Activated naive CD4-positive, alpha-beta T cell treated with Interleukin-2 at 50 U/mL for 16 hours (primary cell): Measurements from ENCODE around the gene ST8SIA5.

Experiments
- DNase-seq: peaks from one replicate; pipeline ENCODE4 v3.0.0-alpha.2; 2020

Gene ST8SIA5

DNA sequence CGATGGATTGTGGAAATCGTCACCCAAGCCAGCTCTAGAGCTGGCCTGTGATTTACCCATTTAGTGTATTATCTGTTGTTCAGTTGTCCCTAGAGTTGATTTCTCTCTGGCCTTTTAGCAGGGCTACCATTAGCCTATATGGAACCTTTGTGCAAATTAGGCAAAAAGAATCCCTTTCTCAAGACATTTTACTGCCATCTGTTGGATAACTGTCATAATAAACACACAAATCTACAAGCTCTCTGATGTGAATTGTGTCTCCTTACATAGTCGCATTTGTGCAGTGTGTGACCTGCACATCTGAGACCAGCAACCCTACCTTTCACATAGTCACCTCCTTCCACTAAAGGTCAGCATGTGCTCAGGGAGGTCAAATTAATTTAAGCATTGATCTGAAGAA is 133.9 kb downstream of the ST8SIA5 start:
- DNase-seq, result no peak

DNA sequence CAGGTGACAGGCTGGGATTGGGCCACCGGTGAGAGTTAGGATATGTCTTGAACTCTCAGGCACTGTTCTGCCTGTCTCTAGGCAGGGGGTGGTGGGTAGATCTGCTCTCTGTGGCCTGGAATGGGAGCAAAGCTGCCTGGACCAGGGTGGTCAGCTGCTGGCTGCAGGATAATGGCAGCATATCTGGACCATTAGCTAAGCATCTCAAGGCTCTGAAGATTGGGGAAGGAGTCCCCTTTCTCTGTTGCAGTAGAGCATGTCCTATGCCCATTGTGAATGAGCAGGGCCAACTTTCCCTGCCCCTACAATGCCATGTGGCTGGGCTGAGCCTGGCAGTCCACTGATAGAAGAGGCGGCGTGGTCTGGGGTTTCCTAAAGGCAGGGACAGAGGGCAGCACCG is 134.4 kb downstream of the ST8SIA5 start:
- no peak for DNase-seq

DNA sequence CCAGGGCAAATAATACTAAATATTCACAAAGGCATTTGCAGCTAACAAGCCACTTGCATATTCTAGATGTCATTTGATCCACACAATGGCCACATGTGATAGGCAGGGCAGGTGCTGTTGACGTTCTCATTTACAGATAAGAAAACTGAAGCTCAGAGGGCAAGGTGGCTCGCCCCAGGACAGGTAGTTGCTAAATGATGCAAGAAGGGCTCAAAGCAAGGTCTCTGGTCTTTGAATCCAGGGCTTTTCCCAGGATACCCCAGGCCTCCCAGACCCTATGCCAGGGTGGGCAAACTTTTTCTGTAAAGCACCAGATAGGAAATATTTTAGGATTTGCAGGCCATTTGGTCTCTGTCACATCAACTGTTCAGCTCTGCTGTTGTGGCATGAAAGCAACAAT is 135.0 kb downstream of the ST8SIA5 start:
- no peak for DNase-seq

DNA sequence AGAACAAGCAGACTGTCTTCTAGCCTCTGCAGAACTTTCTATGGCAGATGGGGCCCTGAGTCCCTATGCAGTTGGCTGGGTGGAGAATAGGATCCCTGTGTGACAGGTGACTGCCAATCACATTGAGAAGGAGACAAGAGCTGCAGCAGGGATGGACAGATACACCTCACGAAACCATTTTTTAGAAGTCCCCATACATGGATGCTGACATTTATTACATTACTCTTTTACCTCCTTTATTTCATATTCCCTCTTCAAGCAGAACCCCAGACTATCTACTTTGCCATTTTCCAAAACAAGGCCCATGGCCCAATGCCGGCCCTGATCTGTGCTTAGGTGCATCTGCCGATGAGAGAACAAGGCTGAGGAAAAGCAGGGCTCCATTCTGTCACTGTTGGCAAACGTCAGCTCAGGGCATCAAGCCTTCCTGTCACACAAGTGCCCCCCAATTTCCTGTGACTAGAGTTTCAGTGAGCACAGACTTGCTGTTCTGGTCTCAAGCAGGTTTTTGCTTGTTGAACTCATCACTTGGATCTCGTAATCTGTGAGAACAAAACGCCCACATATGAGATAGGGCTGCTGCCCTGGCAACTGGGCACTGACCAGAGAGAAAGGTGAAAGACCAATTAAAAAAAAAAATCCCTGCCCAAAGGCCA is 135.6 kb downstream of the ST8SIA5 start:
- DNase-seq, result no peak

DNA sequence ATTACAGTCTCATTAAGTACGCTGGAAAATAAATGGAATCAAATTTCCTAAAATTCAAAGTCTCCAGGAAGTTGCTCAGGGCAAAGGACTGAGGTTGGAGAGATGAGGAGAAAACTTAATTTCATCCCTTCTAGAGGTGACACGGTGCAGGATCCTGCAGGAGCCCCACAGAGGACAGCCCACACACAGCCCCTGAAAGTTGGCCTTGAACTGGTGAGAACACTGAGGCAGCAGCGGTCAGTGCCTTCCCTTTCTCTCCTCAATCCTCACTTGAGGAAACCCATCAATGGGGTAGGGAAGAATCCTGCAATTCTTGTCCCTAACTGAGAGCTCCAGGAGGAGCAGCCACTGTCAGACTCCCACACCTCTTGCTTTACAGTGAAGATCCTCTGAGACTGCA is 137.3 kb downstream of the ST8SIA5 start:
- no peak for DNase-seq
